CD14-positive monocyte (primary cell): ENCODE data around the gene CCDC85A. TPM values are rescaled to one million over a fixed set of nuclear protein-coding genes. Genes with fewer than 3 reads are reported as not detected.

Experiments used
- DNase-seq, 3 donors: peaks; one replicate each; pipeline ENCODE4 v3.0.0-alpha.2; 2011 to 2022
- H2AFZ ChIP-seq: 2 replicates; pipeline ENCODE4 v1.6.0; 2012; ENCODE audit warnings: mild to moderate bottlenecking, low read depth, low read length, inconsistent platforms; ENCODE audit not compliant: insufficient read depth, poor library complexity, severe bottlenecking
- H3K27ac ChIP-seq, 2 donors: 1 replicate in 1 of 2; 2 replicates in 1 of 2; pipeline ENCODE4 v1.5.1; 2012 to 2013; ENCODE audit warnings: low read length in 2 of 2, control low read depth in 1 of 2, inconsistent platforms in 1 of 2, low read depth in 1 of 2, mild to moderate bottlenecking in 1 of 2
- H3K27me3 ChIP-seq, 2 donors: one replicate each; pipeline versions ENCODE4 v1.6.0 to v1.6.1; 2011 to 2013; ENCODE audit warnings: low read length in 2 of 2; ENCODE audit not compliant: control insufficient read depth in 2 of 2, insufficient read depth in 2 of 2
- H3K36me3 ChIP-seq, 2 donors: replicated peaks in 1 of 2; 1 replicate in 1 of 2; 2 replicates in 1 of 2; pipeline versions ENCODE4 v1.5.1 to v1.6.1; 2012 to 2013; ENCODE audit warnings: low read length in 2 of 2, control low read depth in 1 of 2, inconsistent platforms in 1 of 2, mild to moderate bottlenecking in 1 of 2; ENCODE audit not compliant: insufficient read depth in 2 of 2, control insufficient read depth in 1 of 2
- H3K4me1 ChIP-seq, 2 donors: 1 replicate in 1 of 2; 2 replicates in 1 of 2; pipeline versions ENCODE4 v1.5.1 to v1.6.1; 2012 to 2013; ENCODE audit warnings: low read length in 2 of 2, control low read depth in 1 of 2, inconsistent platforms in 1 of 2, mild to moderate bottlenecking in 1 of 2, moderate library complexity in 1 of 2; ENCODE audit not compliant: insufficient read depth in 2 of 2, control insufficient read depth in 1 of 2
- H3K4me2 ChIP-seq: replicated peaks from 2 replicates; pipeline ENCODE3; 2012; ENCODE audit warnings: low read length, moderate library complexity, mild to moderate bottlenecking; ENCODE audit not compliant: poor library complexity, severe bottlenecking; ENCODE audit errors: extremely low read depth
- H3K4me3 ChIP-seq, 3 experiments: fragments of 200-600 bp in 1 of 3; sonication (generic) in 1 of 3; replicated peaks in 1 of 3; 1 replicate in 2 of 3; 2 replicates in 1 of 3; pipeline ENCODE4 v1.5.1; 2011 to 2013; ENCODE audit warnings: low read length in 3 of 3, mild to moderate bottlenecking in 3 of 3, control low read depth in 2 of 3, low read depth in 2 of 3, inconsistent platforms in 1 of 3, moderate library complexity in 1 of 3
- H3K79me2 ChIP-seq: 2 replicates; pipeline ENCODE4 v1.6.0; 2012; ENCODE audit warnings: mild to moderate bottlenecking, control low read depth, inconsistent platforms, low read length, moderate library complexity; ENCODE audit not compliant: insufficient read depth
- H3K9ac ChIP-seq: 2 replicates; pipeline ENCODE4 v1.6.0; 2017; ENCODE audit warnings: low read length, mild to moderate bottlenecking; ENCODE audit not compliant: insufficient read depth, poor library complexity, severe bottlenecking
- H3K9me3 ChIP-seq, 2 donors: replicated peaks in 1 of 2; 1 replicate in 1 of 2; 2 replicates in 1 of 2; pipeline versions ENCODE4 v1.5.1 to v1.6.1; 2012 to 2013; ENCODE audit warnings: low read length in 2 of 2, control low read depth in 1 of 2; ENCODE audit not compliant: control insufficient read depth in 1 of 2, insufficient read depth in 1 of 2
- H4K20me1 ChIP-seq: 2 replicates; pipeline ENCODE4 v1.6.0; 2012; ENCODE audit warnings: mild to moderate bottlenecking, low read length, control low read depth, moderate library complexity; ENCODE audit not compliant: insufficient read depth
- H3K27ac Mint-ChIP-seq, 7 donors: one replicate each; pipeline ENCODE4 v1.8.0; 2020; ENCODE audit warnings: mild to moderate bottlenecking in 7 of 7, mixed read lengths in 7 of 7, moderate library complexity in 6 of 7, inconsistent platforms in 2 of 7
- H3K27me3 Mint-ChIP-seq, 3 donors: one replicate each; pipeline ENCODE4 v1.8.0; 2021 to 2022; ENCODE audit warnings: low read depth in 3 of 3, mild to moderate bottlenecking in 3 of 3, mixed read lengths in 3 of 3, moderate library complexity in 3 of 3, inconsistent platforms in 1 of 3
- H3K36me3 Mint-ChIP-seq, 2 donors: one replicate each; pipeline ENCODE4 v1.8.0; 2020; ENCODE audit warnings: mixed read lengths in 2 of 2, inconsistent platforms in 1 of 2, mild to moderate bottlenecking in 1 of 2
- H3K4me1 Mint-ChIP-seq: one replicate; pipeline ENCODE4 v1.8.0; 2020; ENCODE audit warnings: mild to moderate bottlenecking, mixed read lengths
- H3K4me3 Mint-ChIP-seq, 2 donors: one replicate each; pipeline ENCODE4 v1.8.0; 2020; ENCODE audit warnings: mild to moderate bottlenecking in 2 of 2, mixed read lengths in 2 of 2, moderate library complexity in 1 of 2
- H3K9me3 Mint-ChIP-seq, 7 donors: one replicate each; pipeline ENCODE4 v1.8.0; 2020 to 2022; ENCODE audit warnings: mixed read lengths in 7 of 7, mild to moderate bottlenecking in 6 of 7, moderate library complexity in 6 of 7, inconsistent platforms in 2 of 7
- CTCF ChIP-seq: fragments of 200-600 bp; IDR thresholded peaks from one replicate; pipeline ENCODE4 v1.8.0; 2022; ENCODE audit warnings: antibody characterized with exemption, mild to moderate bottlenecking
- WGBS: methylation state at CpG from one replicate; pipeline ENCODE4 v1.1.5; 2013; ENCODE audit warnings: missing lambda C conversion rate; ENCODE audit not compliant: insufficient coverage; 5-methylcytosine and 5-hydroxymethylcytosine counted together
- intact Hi-C, 2 donors: fragments of 100-400 bp; cut with micrococcal nuclease; formaldehyde crosslinking; loops; one replicate each; pipeline versions ENCODE4 v1.15.0 to v1.15.1; 2023
- polyA plus RNA-seq, 3 donors: library from polyadenylated mRNA; depleted of rRNA in 1 of 3; unstranded in 2 of 3; stranded (reverse) in 1 of 3; fragments of 300-500 nt in 2 of 3; fragments of >200 nt in 1 of 3; fragmentation: Illumina TruSeq in 2 of 3; gene quantifications; 1 replicate in 2 of 3; 2 replicates in 1 of 3; pipeline ENCODE4 v1.2.3, GENCODE V29; 2012 to 2021

The CCDC85A gene
- polyA plus RNA-seq, 3 donors = not detected

DNA sequence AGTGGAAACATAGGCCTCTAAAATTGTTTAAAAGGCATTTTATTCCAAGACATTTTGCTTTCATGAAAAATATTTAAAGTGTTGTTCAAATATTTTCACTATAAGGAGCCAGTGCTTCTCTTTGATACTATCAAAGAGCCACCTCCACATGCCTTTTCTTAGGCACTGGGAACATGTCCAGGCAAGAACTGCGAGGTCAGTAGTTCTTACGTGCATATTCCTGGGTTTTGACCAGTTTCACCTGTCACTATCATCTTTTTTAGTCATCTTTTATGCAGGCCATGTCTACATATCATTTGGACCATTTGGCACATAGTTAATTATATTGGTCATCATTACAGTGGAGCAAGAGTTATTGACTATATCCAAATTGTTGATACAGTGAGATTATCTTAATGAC, 195.3 kb downstream of the CCDC85A start:
- Mint-ChIP-seq H3K27ac (no peak overlapping the region), H3K4me3 (no peak overlapping the region), H3K36me3 (no peaks in the 10 kb centered on the region), H3K27me3 (no peaks in the 10 kb centered on the region), H3K9me3 (peaks cover 0 to 5% (median 0%) of the 10 kb centered on the region in 7 donors), H3K4me1 (no peaks in the 10 kb centered on the region)
- 94% methylated on average over 2 of the region's 2 CpGs for WGBS
- TF ChIP-seq CTCF = no peak
- H4K20me1 ChIP-seq = no peaks in the 10 kb centered on the region
- H3K4me1 ChIP-seq = no peaks in the 10 kb centered on the region
- no peaks in the 10 kb centered on the region for H3K79me2 ChIP-seq
- no peak overlapping the region for H2AFZ ChIP-seq
- intact Hi-C loops = no loop called here
- H3K36me3 ChIP-seq = no peaks in the 10 kb centered on the region
- DNase-seq = no peak
- H3K4me2 ChIP-seq = no peak overlapping the region
- H3K4me3 ChIP-seq = no peak overlapping the region
- H3K9me3 ChIP-seq = peaks cover 0 to 4% of the 10 kb centered on the region in 2 donors
- no peak overlapping the region for H3K9ac ChIP-seq
- H3K27ac ChIP-seq = no peak overlapping the region
- H3K27me3 ChIP-seq = no peaks in the 10 kb centered on the region

- Histone ChIP-seq H3K9ac (no peak overlapping the region), H3K27ac (no peak overlapping the region), H3K4me3 (no peak overlapping the region), H4K20me1 (no peaks in the 10 kb centered on the region), H3K4me1 (no peaks in the 10 kb centered on the region), H3K27me3 (no peaks in the 10 kb centered on the region), H3K9me3 (peaks cover 0 to 3% of the 10 kb centered on the region in 2 donors), H2AFZ (no peak overlapping the region), H3K79me2 (no peaks in the 10 kb centered on the region), H3K36me3 (no peaks in the 10 kb centered on the region), H3K4me2 (no peak overlapping the region)
- H3K27ac Mint-ChIP-seq = no peak overlapping the region
- H3K4me1 Mint-ChIP-seq = no peaks in the 10 kb centered on the region
- no peaks in the 10 kb centered on the region for H3K9me3 Mint-ChIP-seq
- no peaks in the 10 kb centered on the region for H3K36me3 Mint-ChIP-seq
- TF ChIP-seq CTCF = no peak
- WGBS = no CpG with 5 or more reads among the region's 2 CpGs
- DNase-seq = no peak
- intact Hi-C loops = no loop called here
- no peaks in the 10 kb centered on the region for H3K27me3 Mint-ChIP-seq
- H3K4me3 Mint-ChIP-seq = no peak overlapping the region
Observed at GRCh38 chr2:56380861-56381260, 197.1 kb downstream of the CCDC85A start.
